HepG2 (cell line): Measurements from ENCODE around the gene CBFA2T2. TPM values are rescaled to one million over a fixed set of nuclear protein-coding genes. Genes with fewer than 3 reads are reported as not detected.

ENCODE experiments used
- ARID3A ChIP-seq: IDR thresholded peaks from 2 replicates; pipeline ENCODE4 v1.6.1; 2012; ENCODE audit warnings: low read depth, low read length, improper control_type of control experiment
- ATAD3A ChIP-seq: sonication (generic); formaldehyde crosslinking; IDR thresholded peaks from 2 replicates; pipeline ENCODE4 v1.4.0; 2020; ENCODE audit warnings: missing genetic modification reagents
- CREB1 ChIP-seq, 2 experiments: fragments of 450-650 bp in 1 of 2; IDR thresholded peaks; 2 replicates each; pipeline ENCODE4 v1.6.1; 2016 to 2017; ENCODE audit warnings: control low read depth in 1 of 2, mild to moderate bottlenecking in 1 of 2, missing compliant biosample characterization in 1 of 2, missing genetic modification characterization in 1 of 2
- CREM ChIP-seq, 2 experiments: sonication (generic) in 1 of 2; formaldehyde crosslinking in 1 of 2; IDR thresholded peaks; 2 replicates each; pipeline versions ENCODE4 v1.4.0 to v1.6.1; 2016 to 2020; ENCODE audit warnings: antibody characterized with exemption in 1 of 2, mild to moderate bottlenecking in 1 of 2, missing genetic modification reagents in 1 of 2
- FOXJ3 ChIP-seq: sonication (generic); formaldehyde crosslinking; IDR thresholded peaks from 2 replicates; pipeline ENCODE4 v1.4.0; 2020; ENCODE audit warnings: missing genetic modification reagents, mild to moderate bottlenecking, borderline replicate concordance
- FOXP4 ChIP-seq: sonication (generic); formaldehyde crosslinking; IDR thresholded peaks from 2 replicates; pipeline ENCODE4 v1.4.0; 2020; ENCODE audit warnings: missing genetic modification reagents
- HOMEZ ChIP-seq: IDR thresholded peaks from 2 replicates; pipeline ENCODE4 v1.6.1; 2016; ENCODE audit warnings: low read depth
- PAXIP1 ChIP-seq: sonication (generic); formaldehyde crosslinking; conservative IDR thresholded peaks from 2 replicates; pipeline ENCODE4 v1.4.0; 2020; ENCODE audit warnings: mild to moderate bottlenecking, missing genetic modification reagents, moderate library complexity
- POGZ ChIP-seq: sonication (generic); formaldehyde crosslinking; IDR thresholded peaks from 2 replicates; pipeline ENCODE4 v1.4.0; 2020; ENCODE audit warnings: mild to moderate bottlenecking, missing genetic modification reagents
- RFXAP ChIP-seq: sonication (generic); formaldehyde crosslinking; IDR thresholded peaks from 2 replicates; pipeline ENCODE4 v1.4.0; 2020; ENCODE audit warnings: missing genetic modification reagents, borderline replicate concordance
- TFAP4 ChIP-seq: sonication (generic); IDR thresholded peaks from 2 replicates; pipeline ENCODE4 v1.6.1; 2016; ENCODE audit warnings: low read depth, borderline replicate concordance
- ZBED4 ChIP-seq: sonication (generic); formaldehyde crosslinking; IDR thresholded peaks from 2 replicates; pipeline ENCODE4 v1.4.0; 2020; ENCODE audit warnings: missing genetic modification reagents, borderline replicate concordance
- ZBTB3 ChIP-seq: sonication (generic); formaldehyde crosslinking; IDR thresholded peaks from 2 replicates; pipeline ENCODE4 v1.4.0; 2020; ENCODE audit warnings: low read depth, mild to moderate bottlenecking, moderate library complexity, missing genetic modification reagents, borderline replicate concordance
- ZNF124 ChIP-seq: sonication (generic); formaldehyde crosslinking; IDR thresholded peaks from 2 replicates; pipeline ENCODE4 v1.4.0; 2020; ENCODE audit warnings: missing genetic modification reagents
- polyA plus RNA-seq, 8 experiments: library from polyadenylated mRNA; depleted of rRNA in 3 of 8; stranded (reverse) in 7 of 8; unstranded in 1 of 8; fragments of >200 nt; fragmentation: Illumina TruSeq in 4 of 8; extraction: Trizol in 4 of 8; gene quantifications; 2 replicates each; pipeline versions ENCODE4 v1.2.1 to v1.2.3, GENCODE V29; 2011 to 2016; ENCODE audit warnings: low read depth in 4 of 8, missing spikeins in 1 of 8, mixed read lengths in 1 of 8; ENCODE audit not compliant: insufficient read depth in 1 of 8
- total RNA-seq, 5 experiments: library from RNA; depleted of rRNA; stranded (reverse); fragments of >200 nt; fragmentation: Illumina TruSeq; extraction: Trizol; gene quantifications; 2 replicates each; pipeline ENCODE4 v1.2.3, GENCODE V29; 2016; ENCODE audit warnings: low read depth in 1 of 5

Gene CBFA2T2
- total and polyA plus RNA-seq, 2 of the 13 experiments (the other 11 are each of a cell fraction or from before 2014, with no cell fraction given), result 6.3 to 21.2 TPM

GRCh38 chr20:33537608-33538007 is 47.7 kb downstream of the CBFA2T2 start (continued):
- TF ChIP-seq ZBED4 (CRISPR knock-in tag), result peak; percentile 35; the same call in 1 of the 2 replicates
- TF ChIP-seq CREB1 (IDR thresholded peaks at IDR 0.05), result no peak
- TF ChIP-seq CREB1 (CRISPR knock-in tag; IDR thresholded peaks at IDR 0.05), result peak; percentile 19; the same call in 1 of the 2 replicates
- TF ChIP-seq ARID3A, result peak; percentile 85
- TF ChIP-seq TFAP4, result peak; percentile 62; the same call in 1 of the 2 replicates
- TF ChIP-seq ZBTB3 (CRISPR knock-in tag), result 0 out of 2 replicates have a peak, but pooled peaks have one; percentile 16
- peak; percentile 97 for TF ChIP-seq PAXIP1
- TF ChIP-seq CREM (IDR thresholded peaks at IDR 0.05), result 0 out of 2 replicates have a peak, but pooled peaks have one; percentile 45
- no peak for TF ChIP-seq CREM (CRISPR knock-in tag; IDR thresholded peaks at IDR 0.05)
- 0 out of 2 replicates have a peak, but pooled peaks have one; percentile 24 for TF ChIP-seq ZNF124
- peak; percentile 86 for TF ChIP-seq HOMEZ
- TF ChIP-seq ATAD3A, result no peak
- TF ChIP-seq FOXP4 (CRISPR knock-in tag), result peak; percentile 78
- TF ChIP-seq RFXAP (CRISPR knock-in tag), result no peak
- TF ChIP-seq FOXJ3, result peak; percentile 90
- peak; percentile 57 for TF ChIP-seq POGZ (CRISPR knock-in tag)
